Testis (tissue), 3 donors: Measurements from ENCODE around the gene FEM1C. TPM values are rescaled to one million over a fixed set of nuclear protein-coding genes. Genes with fewer than 3 reads are reported as not detected.

ENCODE experiments used
- DNase-seq: peaks from one replicate; pipeline ENCODE4 v3.0.0-alpha.2; 2019
- H3K27ac ChIP-seq, 2 donors: fragments of 200-600 bp; sonication (generic); one replicate each; pipeline ENCODE4 v1.5.1; 2019
- H3K27me3 ChIP-seq: fragments of 200-600 bp; sonication (generic); one replicate; pipeline ENCODE4 v1.5.1; 2019
- H3K36me3 ChIP-seq: fragments of 200-600 bp; sonication (generic); one replicate; pipeline ENCODE4 v1.5.1; 2017; ENCODE audit warnings: low read depth; ENCODE audit errors: missing control alignments
- H3K4me1 ChIP-seq: fragments of 200-600 bp; sonication (generic); one replicate; pipeline ENCODE4 v1.5.1; 2019
- H3K4me3 ChIP-seq, 2 donors: fragments of 200-600 bp; sonication (generic); one replicate each; pipeline ENCODE4 v1.5.1; 2017 to 2019
- H3K9me3 ChIP-seq: fragments of 200-600 bp; sonication (generic); one replicate; pipeline ENCODE4 v1.5.1; 2017
- CTCF ChIP-seq, 3 experiments: fragments of 450-650 bp in 2 of 3; fragments of 200-600 bp in 1 of 3; sonication (generic) in 1 of 3; IDR thresholded peaks; one replicate each; pipeline ENCODE4 v1.5.1; 2016 to 2019; ENCODE audit warnings: antibody characterized with exemption in 3 of 3, mild to moderate bottlenecking in 2 of 3, moderate library complexity in 1 of 3
- POLR2A ChIP-seq: fragments of 450-650 bp; IDR thresholded peaks from one replicate; pipeline ENCODE4 v1.6.1; 2017; ENCODE audit warnings: antibody characterized with exemption, mild to moderate bottlenecking, moderate library complexity
- WGBS, 2 donors: methylation state at CpG; one replicate each; pipeline ENCODE4 v1.1.5; 2018; 5-methylcytosine and 5-hydroxymethylcytosine counted together
- intact Hi-C: fragments of 100-400 bp; cut with DNase I; formaldehyde crosslinking; loops from one replicate; pipeline ENCODE4 v1.15.1; 2023; ENCODE audit warnings: low total_unique reads
- polyA plus RNA-seq: library from polyadenylated mRNA; stranded (reverse); fragments of 350-450 nt; fragmentation: Illumina TruSeq; extraction: RNeasy Lipid Tissue Mini Kit (QIAGEN cat#74804); gene quantifications from one replicate; pipeline ENCODE4 v1.2.3, GENCODE V29; 2014; ENCODE audit warnings: low read depth, low replicate concordance; ENCODE audit not compliant: insufficient read depth
- total RNA-seq, 2 donors: library from RNA; depleted of rRNA; stranded (reverse); fragments of >200 nt; gene quantifications; one replicate each; pipeline ENCODE4 v1.2.3, GENCODE V29; 2016

FEM1C gene
- total and polyA plus RNA-seq, 3 donors from 2014 or later, result 20.0 to 28.7 (median 25.9) TPM

GRCh38 chr5:115532517-115532916 is 12.1 kb downstream of the FEM1C start:
- Histone ChIP-seq H3K27me3 (no peaks in the 10 kb centered on the region), H3K4me3 (no peak overlapping the region), H3K36me3 (no peaks in the 10 kb centered on the region), H3K4me1 (peaks cover 8% of the 10 kb centered on the region), H3K27ac (no peak overlapping the region), H3K9me3 (no peaks in the 10 kb centered on the region)
- intact Hi-C loops, result no loop called here
- TF ChIP-seq POLR2A (no peak), CTCF (IDR thresholded peaks at IDR 0.05) (no peak)
- DNase-seq, result no peak
- WGBS, 2 donors, result 79 to 86% methylated on average over 2 of the region's 2 CpGs

GRCh38 chr5:115531787-115532367 is 12.7 kb downstream of the FEM1C start:
- Histone ChIP-seq H3K36me3 (no peaks in the 10 kb centered on the region), H3K9me3 (no peaks in the 10 kb centered on the region), H3K27me3 (no peaks in the 10 kb centered on the region), H3K27ac (no peak overlapping the region), H3K4me1 (peaks cover 3% of the 10 kb centered on the region), H3K4me3 (no peak overlapping the region)
- no peak for DNase-seq
- intact Hi-C loops, result no loop called here
- WGBS, 2 donors, result 65 to 83% methylated on average over 1 of the region's 1 CpG
- TF ChIP-seq CTCF (IDR thresholded peaks at IDR 0.05), result no peak
- TF ChIP-seq POLR2A, result no peak

- Histone ChIP-seq H3K27ac (no peak overlapping the region), H3K4me1 (no peaks in the 10 kb centered on the region), H3K27me3 (no peaks in the 10 kb centered on the region), H3K4me3 (no peak overlapping the region), H3K9me3 (no peaks in the 10 kb centered on the region), H3K36me3 (no peaks in the 10 kb centered on the region)
- 94 to 96% methylated on average over 3 of the region's 3 CpGs for WGBS, 2 donors
- TF ChIP-seq POLR2A (no peak), CTCF (IDR thresholded peaks at IDR 0.05) (no peak)
- DNase-seq, result no peak
- intact Hi-C loops, result no loop called here
These were observed 13.2 kb downstream of the FEM1C start for GRCh38 chr5:115531380-115531779.

GRCh38 chr5:115530426-115530825 is 14.1 kb downstream of the FEM1C start:
- TF ChIP-seq POLR2A (no peak), CTCF (IDR thresholded peaks at IDR 0.05) (no peak)
- no peaks in the 10 kb centered on the region for H3K36me3 ChIP-seq
- no peak for DNase-seq
- no peaks in the 10 kb centered on the region for H3K9me3 ChIP-seq
- intact Hi-C loops, result no loop called here
- no peaks in the 10 kb centered on the region for H3K4me1 ChIP-seq
- no peak overlapping the region for H3K4me3 ChIP-seq
- H3K27ac ChIP-seq, result no peak overlapping the region
- H3K27me3 ChIP-seq, result no peaks in the 10 kb centered on the region
- WGBS, 2 donors, result 79 to 85% methylated on average over 3 of the region's 3 CpGs

- WGBS, 2 donors, result 63 to 72% methylated on average over 2 of the region's 2 CpGs
- Histone ChIP-seq H3K9me3 (no peaks in the 10 kb centered on the region), H3K4me3 (no peak overlapping the region), H3K27ac (no peak overlapping the region), H3K4me1 (no peaks in the 10 kb centered on the region), H3K36me3 (no peaks in the 10 kb centered on the region), H3K27me3 (no peaks in the 10 kb centered on the region)
- DNase-seq, result no peak
- intact Hi-C loops, result no loop called here
- TF ChIP-seq POLR2A (no peak), CTCF (IDR thresholded peaks at IDR 0.05) (no peak)
These were observed 18.0 kb downstream of the FEM1C start for GRCh38 chr5:115526604-115527003.
